Smooth muscle cell (in vitro differentiated cells): ENCODE measurements around the gene ZMYM4. TPM values are rescaled to one million over a fixed set of nuclear protein-coding genes. Genes with fewer than 3 reads are reported as not detected.

Source experiments
- DNase-seq: peaks from one replicate; lab custom pipeline; 2025; ENCODE audit not compliant: unreplicated experiment; lab: John Stamatoyannopoulos, UW
- H2AFZ ChIP-seq: fragments of 200-600 bp; sonication (generic); 2 replicates; pipeline ENCODE4 v1.6.0; 2016; ENCODE audit warnings: antibody characterized with exemption, low read depth, mild to moderate bottlenecking
- H3F3A ChIP-seq: fragments of 200-600 bp; sonication (generic); 2 replicates; pipeline ENCODE4 v1.6.0; 2017; ENCODE audit warnings: antibody characterized with exemption, low read depth
- H3K27ac ChIP-seq: fragments of 200-600 bp; sonication (generic); 2 replicates; pipeline ENCODE4 v1.5.1; 2016; ENCODE audit warnings: low read depth, mild to moderate bottlenecking
- H3K27me3 ChIP-seq: fragments of 200-600 bp; sonication (generic); 2 replicates; pipeline ENCODE4 v1.6.1; 2016; ENCODE audit warnings: low read depth, mild to moderate bottlenecking
- H3K36me3 ChIP-seq: fragments of 200-600 bp; sonication (generic); 2 replicates; pipeline ENCODE4 v1.5.1; 2016; ENCODE audit warnings: low read depth
- H3K4me1 ChIP-seq: fragments of 200-600 bp; sonication (generic); 2 replicates; pipeline ENCODE4 v1.5.1; 2016; ENCODE audit warnings: low read depth
- H3K4me2 ChIP-seq: fragments of 200-600 bp; sonication (generic); 2 replicates; pipeline ENCODE4 v1.6.0; 2016; ENCODE audit warnings: mild to moderate bottlenecking
- H3K4me3 ChIP-seq: fragments of 200-600 bp; sonication (generic); 2 replicates; pipeline ENCODE4 v1.5.1; 2016; ENCODE audit warnings: mild to moderate bottlenecking
- H3K79me2 ChIP-seq: fragments of 200-600 bp; sonication (generic); 2 replicates; pipeline ENCODE4 v1.6.0; 2016; ENCODE audit warnings: low read depth, mild to moderate bottlenecking
- H3K9ac ChIP-seq: fragments of 200-600 bp; sonication (generic); 2 replicates; pipeline ENCODE4 v1.6.0; 2016; ENCODE audit warnings: low read depth
- H3K9me3 ChIP-seq: fragments of 200-600 bp; sonication (generic); replicated peaks from 2 replicates; pipeline ENCODE4 v1.5.1; 2016; ENCODE audit warnings: low read depth
- H4K20me1 ChIP-seq: fragments of 200-600 bp; sonication (generic); 2 replicates; pipeline ENCODE4 v1.6.0; 2016; ENCODE audit warnings: low read depth
- WGBS: methylation state at CpG from one replicate; pipeline ENCODE4 v1.1.7; 2016; ENCODE audit warnings: low lambda C conversion rate; 5-methylcytosine and 5-hydroxymethylcytosine counted together
- polyA plus RNA-seq: library from polyadenylated mRNA; unstranded; fragments of >200 nt; fragmentation: Nextera tagmentation; extraction: Ambion mirVana; gene quantifications from 2 replicates; pipeline ENCODE4 v1.2.1, GENCODE V29; 2016
- small RNA-seq: library from RNA; depleted of rRNA; stranded (forward); fragments of <200 nt; gene quantifications from one replicate; pipeline ENCODE3, GENCODE V24; 2014
- total RNA-seq: library from RNA; depleted of rRNA; stranded (reverse); fragments of >200 nt; gene quantifications from 2 replicates; pipeline ENCODE4 v1.2.3, GENCODE V29; 2014
- TF ChIP-seq, protein P1 (sequence below): fragments of 200-600 bp; sonication (generic); IDR thresholded peaks from 2 replicates; pipeline ENCODE4 v1.5.1; 2017; ENCODE audit warnings: borderline replicate concordance, mild to moderate bottlenecking, antibody characterized with exemption; ENCODE audit not compliant: insufficient read depth, poor library complexity, severe bottlenecking

Gene ZMYM4
- total and polyA plus RNA-seq, 2 experiments from 2014 or later, result 18.7 to 27.2 TPM

DNA sequence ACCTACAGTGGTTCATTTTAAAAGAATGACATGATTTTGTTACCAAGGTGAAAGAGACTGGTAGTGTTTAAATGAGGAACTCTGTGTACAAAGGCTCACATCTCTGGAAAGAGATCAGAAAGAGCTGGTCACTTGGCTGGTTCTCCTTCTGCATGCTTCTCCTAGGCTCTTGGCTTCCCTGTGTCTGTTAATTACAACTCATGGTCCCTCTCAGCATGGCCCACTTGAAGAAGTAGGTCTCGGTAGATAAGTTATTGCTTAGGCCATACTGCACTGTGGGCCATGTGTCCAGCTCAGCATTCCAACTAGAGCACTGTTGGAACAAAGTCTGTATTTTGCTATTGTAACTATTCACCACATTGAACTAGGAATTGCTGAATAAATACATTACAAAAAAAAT, 197.6 kb downstream of the ZMYM4 start:
- H3K9me3 ChIP-seq, result no peaks in the 10 kb centered on the region
- DNase-seq, result no peak
- H2AFZ ChIP-seq, result no peak overlapping the region
- TF ChIP-seq, protein P1, sequence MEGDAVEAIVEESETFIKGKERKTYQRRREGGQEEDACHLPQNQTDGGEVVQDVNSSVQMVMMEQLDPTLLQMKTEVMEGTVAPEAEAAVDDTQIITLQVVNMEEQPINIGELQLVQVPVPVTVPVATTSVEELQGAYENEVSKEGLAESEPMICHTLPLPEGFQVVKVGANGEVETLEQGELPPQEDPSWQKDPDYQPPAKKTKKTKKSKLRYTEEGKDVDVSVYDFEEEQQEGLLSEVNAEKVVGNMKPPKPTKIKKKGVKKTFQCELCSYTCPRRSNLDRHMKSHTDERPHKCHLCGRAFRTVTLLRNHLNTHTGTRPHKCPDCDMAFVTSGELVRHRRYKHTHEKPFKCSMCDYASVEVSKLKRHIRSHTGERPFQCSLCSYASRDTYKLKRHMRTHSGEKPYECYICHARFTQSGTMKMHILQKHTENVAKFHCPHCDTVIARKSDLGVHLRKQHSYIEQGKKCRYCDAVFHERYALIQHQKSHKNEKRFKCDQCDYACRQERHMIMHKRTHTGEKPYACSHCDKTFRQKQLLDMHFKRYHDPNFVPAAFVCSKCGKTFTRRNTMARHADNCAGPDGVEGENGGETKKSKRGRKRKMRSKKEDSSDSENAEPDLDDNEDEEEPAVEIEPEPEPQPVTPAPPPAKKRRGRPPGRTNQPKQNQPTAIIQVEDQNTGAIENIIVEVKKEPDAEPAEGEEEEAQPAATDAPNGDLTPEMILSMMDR, result no peak
- H3K4me2 ChIP-seq, result no peak overlapping the region
- H4K20me1 ChIP-seq, result no peaks in the 10 kb centered on the region
- H3K4me3 ChIP-seq, result no peak overlapping the region
- H3K9ac ChIP-seq, result no peak overlapping the region
- no peaks in the 10 kb centered on the region for H3F3A ChIP-seq
- no peak overlapping the region for H3K27ac ChIP-seq
- H3K4me1 ChIP-seq, result peaks cover 6% of the 10 kb centered on the region
- no peaks in the 10 kb centered on the region for H3K27me3 ChIP-seq
- 100% methylated on average over 1 of the region's 1 CpG for WGBS
- peaks cover 25% of the 10 kb centered on the region for H3K36me3 ChIP-seq
- no peaks in the 10 kb centered on the region for H3K79me2 ChIP-seq

DNA sequence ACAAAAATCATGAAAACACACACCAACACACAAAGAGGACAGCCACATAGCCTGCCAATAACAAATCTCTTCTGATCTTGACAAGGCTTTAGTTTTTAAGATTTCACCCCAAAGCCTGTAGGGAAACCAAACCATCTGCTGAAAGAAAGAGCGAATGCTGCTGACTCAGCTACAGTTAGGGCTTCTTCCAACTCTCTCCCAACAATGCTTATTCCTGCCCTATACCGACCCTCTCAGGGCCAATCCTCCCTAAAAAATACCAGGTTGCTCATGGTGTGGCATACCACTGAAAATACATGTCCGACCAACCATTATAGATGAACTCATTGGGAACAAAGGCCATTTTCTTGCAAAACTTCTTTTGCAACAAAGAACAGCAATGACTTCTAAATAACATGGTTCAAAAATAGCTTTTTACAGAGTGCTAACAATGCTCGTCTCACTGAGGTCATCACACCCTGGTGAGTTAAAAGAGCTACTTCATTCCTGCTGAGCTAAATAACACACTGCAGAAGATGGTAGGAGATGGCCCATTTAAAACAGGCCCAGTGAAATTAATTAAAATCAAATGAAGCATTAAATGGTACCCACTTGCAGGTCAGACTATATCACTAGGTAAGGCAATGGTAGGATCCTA, 202.6 kb downstream of the ZMYM4 start:
- Histone ChIP-seq H3K9ac (no peak overlapping the region), H3F3A (no peaks in the 10 kb centered on the region), H4K20me1 (no peaks in the 10 kb centered on the region), H2AFZ (no peak overlapping the region), H3K27me3 (no peaks in the 10 kb centered on the region), H3K27ac (no peak overlapping the region), H3K4me3 (no peak overlapping the region), H3K36me3 (peaks cover 2% of the 10 kb centered on the region), H3K4me2 (no peak overlapping the region), H3K79me2 (no peaks in the 10 kb centered on the region), H3K4me1 (peaks cover 15% of the 10 kb centered on the region), H3K9me3 (no peaks in the 10 kb centered on the region)
- DNase-seq, result no peak
- 66% methylated on average over 4 of the region's 4 CpGs for WGBS
- TF ChIP-seq, protein P1, result no peak

Small RNA genes within 50 kb of the gene (small RNA-seq; reads per million reads assigned to genes)
- gene RF00091, result not detected

Other genes with a start within 250 kb of the ZMYM4 start
- 19.0 and 19.6 TPM in 2 replicates for gene ZMYM6, start 236.8 kb upstream of the ZMYM4 start, total RNA-seq
- gene ZMYM6, start 236.8 kb upstream of the ZMYM4 start, polyA plus RNA-seq, result 5.6 and 8.9 TPM in 2 replicates
- 18.6 and 31.3 TPM in 2 replicates for gene ZMYM1, start 189.3 kb upstream of the ZMYM4 start, total RNA-seq
- 4.2 and 7.5 TPM in 2 replicates for gene ZMYM1, start 189.3 kb upstream of the ZMYM4 start, polyA plus RNA-seq
- 119 and 145 TPM in 2 replicates for gene SFPQ, start 75.6 kb upstream of the ZMYM4 start, total RNA-seq
- 73.0 and 111 TPM in 2 replicates for gene SFPQ, start 75.6 kb upstream of the ZMYM4 start, polyA plus RNA-seq